K562 (cell line): Measurements from ENCODE around the gene PPRC1. TPM values are rescaled to one million over a fixed set of nuclear protein-coding genes. Genes with fewer than 3 reads are reported as not detected.

Source experiments
- ATAC-seq: fragments of 200-7000 bp; cut with Tn5 transposase; 3 replicates; pipeline ENCODE4 v1.9.1; 2020; ENCODE audit warnings: moderate library complexity
- BruUV-seq: library from RNA; stranded (reverse); fragments of 400-500 nt; replicated peaks from 2 replicates; lab custom pipeline; 2021; lab: Mats Ljungman, UMichigan
- CTCF ChIA-PET: fragments of 300-600 bp; formaldehyde crosslinking; extraction: SDS; loops from one replicate; lab custom pipeline; 2021; ENCODE audit warnings: low intra/inter-chr PET ratio; lab: Yijun Ruan, JAX
- POLR2A ChIA-PET: fragments of 300-600, 350-650 bp; sonication (Branson Sonifier 250); formaldehyde crosslinking; extraction: SDS; loops from one replicate; lab custom pipeline; 2021; ENCODE audit warnings: antibody characterized with exemption, inconsistent platforms; lab: Yijun Ruan, JAX
- DNase-seq, 4 experiments: peaks; one replicate each; pipeline versions ENCODE4 v3.0.0 to v3.0.0-alpha.2; 2011 to 2018; ENCODE audit warnings: low spot score in 3 of 4, mixed read lengths in 3 of 4; ENCODE audit errors: extremely low read depth in 1 of 4
- FAIRE-seq: peaks from 2 replicates; lab custom pipeline; 2011; peaks lifted over from hg19 to GRCh38; lab: Jason Lieb, UNC
- H2AFZ ChIP-seq: 2 replicates; pipeline ENCODE4 v1.6.0; 2011; ENCODE audit warnings: low read depth, low read length, control low read depth, inconsistent platforms
- H3K27ac ChIP-seq: fragments of 200-600 bp; 3 replicates; pipeline ENCODE4 v1.8.0; 2011; ENCODE audit warnings: low read depth, mild to moderate bottlenecking, control low read depth, inconsistent platforms, low read length, moderate library complexity, mixed read lengths; ENCODE audit errors: extremely low read depth
- H3K27me3 ChIP-seq, 2 experiments: fragments of 300-600 bp in 1 of 2; 2 replicates in 1 of 2; 3 replicates in 1 of 2; pipeline versions ENCODE4 v1.6.0 to v1.8.0; 2011; ENCODE audit warnings: inconsistent platforms in 2 of 2, low read length in 2 of 2, mild to moderate bottlenecking in 1 of 2, mixed read lengths in 1 of 2, moderate library complexity in 1 of 2; ENCODE audit not compliant: control insufficient read depth in 2 of 2, insufficient read depth in 2 of 2
- H3K36me3 ChIP-seq: fragments of 300-600 bp; 3 replicates; pipeline ENCODE4 v1.8.0; 2011; ENCODE audit warnings: mild to moderate bottlenecking, low read length, inconsistent platforms; ENCODE audit not compliant: control insufficient read depth, insufficient read depth
- H3K4me1 ChIP-seq, 2 experiments: fragments of 200-600 bp in 1 of 2; replicated peaks in 1 of 2; 2 replicates in 1 of 2; 3 replicates in 1 of 2; pipeline versions ENCODE4 v1.5.1 to v1.8.0; 2011; ENCODE audit warnings: inconsistent platforms in 2 of 2, low read length in 2 of 2, mild to moderate bottlenecking in 1 of 2, mixed read lengths in 1 of 2, moderate library complexity in 1 of 2; ENCODE audit not compliant: control insufficient read depth in 2 of 2, insufficient read depth in 2 of 2
- H3K4me2 ChIP-seq: 2 replicates; pipeline ENCODE4 v1.6.1; 2011; ENCODE audit warnings: low read length, control low read depth, inconsistent platforms, mixed read lengths; ENCODE audit not compliant: insufficient read depth
- H3K4me3 ChIP-seq: fragments of 200-600 bp; sonication (generic), shearing (Covaris generic); 2 replicates; pipeline ENCODE4 v1.5.1; 2016; ENCODE audit warnings: control low read depth, inconsistent platforms
- H3K79me2 ChIP-seq: fragments of 200-600 bp; 3 replicates; pipeline ENCODE4 v1.8.0; 2011; ENCODE audit warnings: low read length, inconsistent platforms; ENCODE audit not compliant: control insufficient read depth, insufficient read depth
- H3K9ac ChIP-seq, 2 experiments: 2 replicates each; pipeline versions ENCODE4 v1.6.0 to v1.6.1; 2011; ENCODE audit warnings: low read depth in 2 of 2, low read length in 2 of 2, control low read depth in 1 of 2, inconsistent platforms in 1 of 2, mild to moderate bottlenecking in 1 of 2, mixed read lengths in 1 of 2; ENCODE audit not compliant: insufficient read depth in 1 of 2
- H3K9me1 ChIP-seq: one replicate; pipeline ENCODE4 v1.6.0; 2011; ENCODE audit warnings: inconsistent platforms, mild to moderate bottlenecking, low read length, moderate library complexity; ENCODE audit not compliant: control insufficient read depth, insufficient read depth
- H3K9me3 ChIP-seq: replicated peaks from 2 replicates; pipeline ENCODE4 v1.5.1; 2011; ENCODE audit warnings: low read depth, low read length, inconsistent platforms; ENCODE audit not compliant: control insufficient read depth, insufficient read depth
- H4K20me1 ChIP-seq: replicated peaks from 2 replicates; pipeline ENCODE4 v1.6.1; 2011; ENCODE audit warnings: low read length, inconsistent platforms, mixed read lengths; ENCODE audit not compliant: control insufficient read depth, insufficient read depth
- BCOR ChIP-seq: fragments of 450-650 bp; IDR thresholded peaks from 2 replicates; pipeline ENCODE4 v1.6.1; 2016
- KDM1A ChIP-seq, 2 experiments: fragments of 450-650 bp; IDR thresholded peaks; 2 replicates each; pipeline ENCODE4 v1.6.1; 2016; ENCODE audit warnings: mild to moderate bottlenecking in 2 of 2
- WGBS: fragments of 100-300 bp; shearing (Covaris generic); methylation state at CpG from one replicate; pipeline ENCODE4 v1.1.6; 2016; ENCODE audit warnings: low coverage, mixed read lengths; ENCODE audit not compliant: insufficient coverage; ENCODE audit errors: missing lambda C conversion rate; 5-methylcytosine and 5-hydroxymethylcytosine counted together
- in situ Hi-C: fragments of 300-500 bp; cut with MboI; formaldehyde crosslinking; loops from 4 replicates; pipeline ENCODE4 v1.15.0; 2018; ENCODE audit warnings: inconsistent platforms, mixed read lengths
- intact Hi-C: fragments of 100-400 bp; cut with micrococcal nuclease; formaldehyde crosslinking; loops from 2 replicates; pipeline ENCODE4 v1.14.2; 2022
- polyA plus RNA-seq, 8 experiments: library from polyadenylated mRNA; depleted of rRNA in 4 of 8; stranded (reverse) in 5 of 8; unstranded in 3 of 8; fragments of >200 nt; fragmentation: Nextera tagmentation in 2 of 8; fragmentation: Illumina TruSeq in 1 of 8; extraction: Ambion mirVana in 2 of 8; extraction: Trizol in 1 of 8; gene quantifications; 2 replicates each; pipeline versions ENCODE4 v1.2.1 to v1.2.3, GENCODE V29; 2011 to 2014; ENCODE audit warnings: inconsistent platforms in 1 of 8, missing spikeins in 1 of 8
- total RNA-seq, 7 experiments: library from RNA; depleted of rRNA in 6 of 7; stranded (reverse); fragments of >200 nt in 6 of 7; fragmentation: Illumina TruSeq in 2 of 7; extraction: Trizol in 2 of 7; gene quantifications; 2 replicates each; pipeline versions ENCODE4 v1.2.1 to v1.2.3, GENCODE V29; 2011 to 2021; ENCODE audit warnings: low replicate concordance in 1 of 7
- TF ChIP-seq, protein P1 (sequence below): fragments of 450-650 bp; IDR thresholded peaks from 2 replicates; pipeline ENCODE4 v1.6.1; 2016; ENCODE audit warnings: low read depth
- TF ChIP-seq, protein P2 (sequence below): sonication (generic); formaldehyde crosslinking; IDR thresholded peaks from 2 replicates; pipeline ENCODE4 v1.8.0; 2022; ENCODE audit warnings: mild to moderate bottlenecking, missing genetic modification reagents

PPRC1 gene
- total and polyA plus RNA-seq, 9 of the 15 experiments (the other 6 are each of a cell fraction or from before 2014, with no cell fraction given): 8.5 to 47.1 (median 16.2) TPM

GRCh38 chr10:102115775-102116174 is 17.1 kb upstream of the PPRC1 start:
- no peaks in the 10 kb centered on the region for H3K9me3 ChIP-seq
- no TSS peak for BruUV-seq
- CTCF ChIA-PET: no interaction called here
- H4K20me1 ChIP-seq: peaks cover 13% of the 10 kb centered on the region; the same call in 1 of the 2 replicates
- DNase-seq (no peak), ATAC-seq (no peak), FAIRE-seq (no peak)
- in situ Hi-C loops (no loop called here), intact Hi-C loops (loop anchor here (10.0 kb wide), 1 partner anchor 271 kb away; the partner anchor contains the start of gene KCNIP2)
- 0 out of 4 replicates have a peak, but pooled peaks of 1 of the 2 experiments have one; percentile 10 for TF ChIP-seq KDM1A (IDR thresholded peaks at IDR 0.05)
- TF ChIP-seq, protein P1, sequence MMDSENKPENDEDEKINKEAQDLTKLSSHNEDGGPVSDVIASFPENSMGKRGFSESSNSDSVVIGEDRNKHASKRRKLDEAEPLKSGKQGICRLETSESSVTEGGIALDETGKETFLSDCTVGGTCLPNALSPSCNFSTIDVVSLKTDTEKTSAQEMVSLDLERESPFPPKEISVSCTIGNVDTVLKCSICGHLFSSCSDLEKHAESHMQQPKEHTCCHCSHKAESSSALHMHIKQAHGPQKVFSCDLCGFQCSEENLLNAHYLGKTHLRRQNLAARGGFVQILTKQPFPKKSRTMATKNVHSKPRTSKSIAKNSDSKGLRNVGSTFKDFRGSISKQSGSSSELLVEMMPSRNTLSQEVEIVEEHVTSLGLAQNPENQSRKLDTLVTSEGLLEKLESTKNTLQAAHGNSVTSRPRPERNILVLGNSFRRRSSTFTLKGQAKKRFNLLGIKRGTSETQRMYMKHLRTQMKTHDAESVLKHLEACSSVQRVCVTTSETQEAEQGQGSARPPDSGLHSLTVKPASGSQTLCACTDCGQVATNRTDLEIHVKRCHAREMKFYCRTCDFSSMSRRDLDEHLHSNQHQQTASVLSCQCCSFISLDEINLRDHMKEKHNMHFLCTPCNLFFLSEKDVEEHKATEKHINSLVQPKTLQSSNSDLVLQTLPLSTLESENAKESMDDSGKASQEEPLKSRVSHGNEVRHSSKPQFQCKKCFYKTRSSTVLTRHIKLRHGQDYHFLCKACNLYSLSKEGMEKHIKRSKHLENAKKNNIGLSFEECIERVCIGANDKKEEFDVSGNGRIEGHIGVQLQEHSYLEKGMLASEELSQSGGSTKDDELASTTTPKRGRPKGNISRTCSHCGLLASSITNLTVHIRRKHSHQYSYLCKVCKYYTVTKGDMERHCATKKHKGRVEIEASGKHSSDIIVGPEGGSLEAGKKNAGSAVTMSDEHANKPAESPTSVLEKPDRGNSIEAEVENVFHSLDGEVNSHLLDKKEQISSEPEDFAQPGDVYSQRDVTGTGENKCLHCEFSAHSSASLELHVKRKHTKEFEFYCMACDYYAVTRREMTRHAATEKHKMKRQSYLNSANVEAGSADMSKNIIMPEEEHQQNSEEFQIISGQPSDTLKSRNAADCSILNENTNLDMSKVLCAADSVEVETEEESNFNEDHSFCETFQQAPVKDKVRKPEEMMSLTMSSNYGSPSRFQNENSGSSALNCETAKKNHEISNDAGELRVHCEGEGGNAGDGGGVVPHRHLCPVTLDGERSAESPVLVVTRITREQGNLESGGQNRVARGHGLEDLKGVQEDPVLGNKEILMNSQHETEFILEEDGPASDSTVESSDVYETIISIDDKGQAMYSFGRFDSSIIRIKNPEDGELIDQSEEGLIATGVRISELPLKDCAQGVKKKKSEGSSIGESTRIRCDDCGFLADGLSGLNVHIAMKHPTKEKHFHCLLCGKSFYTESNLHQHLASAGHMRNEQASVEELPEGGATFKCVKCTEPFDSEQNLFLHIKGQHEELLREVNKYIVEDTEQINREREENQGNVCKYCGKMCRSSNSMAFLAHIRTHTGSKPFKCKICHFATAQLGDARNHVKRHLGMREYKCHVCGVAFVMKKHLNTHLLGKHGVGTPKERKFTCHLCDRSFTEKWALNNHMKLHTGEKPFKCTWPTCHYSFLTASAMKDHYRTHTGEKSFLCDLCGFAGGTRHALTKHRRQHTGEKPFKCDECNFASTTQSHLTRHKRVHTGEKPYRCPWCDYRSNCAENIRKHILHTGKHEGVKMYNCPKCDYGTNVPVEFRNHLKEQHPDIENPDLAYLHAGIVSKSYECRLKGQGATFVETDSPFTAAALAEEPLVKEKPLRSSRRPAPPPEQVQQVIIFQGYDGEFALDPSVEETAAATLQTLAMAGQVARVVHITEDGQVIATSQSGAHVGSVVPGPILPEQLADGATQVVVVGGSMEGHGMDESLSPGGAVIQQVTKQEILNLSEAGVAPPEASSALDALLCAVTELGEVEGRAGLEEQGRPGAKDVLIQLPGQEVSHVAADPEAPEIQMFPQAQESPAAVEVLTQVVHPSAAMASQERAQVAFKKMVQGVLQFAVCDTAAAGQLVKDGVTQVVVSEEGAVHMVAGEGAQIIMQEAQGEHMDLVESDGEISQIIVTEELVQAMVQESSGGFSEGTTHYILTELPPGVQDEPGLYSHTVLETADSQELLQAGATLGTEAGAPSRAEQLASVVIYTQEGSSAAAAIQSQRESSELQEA: no peak
- TF ChIP-seq, protein P2, sequence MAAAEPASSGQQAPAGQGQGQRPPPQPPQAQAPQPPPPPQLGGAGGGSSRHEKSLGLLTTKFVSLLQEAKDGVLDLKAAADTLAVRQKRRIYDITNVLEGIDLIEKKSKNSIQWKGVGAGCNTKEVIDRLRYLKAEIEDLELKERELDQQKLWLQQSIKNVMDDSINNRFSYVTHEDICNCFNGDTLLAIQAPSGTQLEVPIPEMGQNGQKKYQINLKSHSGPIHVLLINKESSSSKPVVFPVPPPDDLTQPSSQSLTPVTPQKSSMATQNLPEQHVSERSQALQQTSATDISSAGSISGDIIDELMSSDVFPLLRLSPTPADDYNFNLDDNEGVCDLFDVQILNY (CRISPR knock-in tag): no peak
- TF ChIP-seq BCOR: no peak
- H3K79me2 ChIP-seq: peaks cover 99% of the 10 kb centered on the region
- peaks cover 42 to 54% of the 10 kb centered on the region in 2 experiments for H3K4me1 ChIP-seq
- no peaks in the 10 kb centered on the region for H3K27me3 ChIP-seq
- POLR2A ChIA-PET: interaction anchor here (0.7 kb wide), 1 partner anchor 59 kb away, joined by 3 read pairs; no protein-coding TSS in a partner anchor
- peak overlapping the region in 1 of 2 experiments; percentile 47; a peak in 1 of 4 replicates for H3K9ac ChIP-seq
- 20% methylated on average over 1 of the region's 3 CpGs for WGBS
- peaks cover 3% of the 10 kb centered on the region for H3K9me1 ChIP-seq
- no peak overlapping the region for H2AFZ ChIP-seq
- H3K4me3 ChIP-seq: no peak overlapping the region
- peak overlapping the region; percentile 64 for H3K27ac ChIP-seq
- peak overlapping the region; percentile 78 for H3K4me2 ChIP-seq
- H3K36me3 ChIP-seq: peaks cover 25% of the 10 kb centered on the region
